Measurements from ENCODE around the gene RELA. TPM values are rescaled to one million over a fixed set of nuclear protein-coding genes. Genes with fewer than 3 reads are reported as not detected.

RELA gene
- total RNA-seq, 1 experiment from 2014 or later: 34.0 TPM

- peak; percentile 100 for DNase-seq (ENCODE audit: low read depth)
Observed at GRCh38 chr11:65615229-65615949, 47.3 kb downstream of the RELA start, which contains the start of gene PCNX3. PCNX3 (plus strand) TSS chr11:65615776; CDS start chr11:65616312, 536 bp downstream.

- no peak for DNase-seq (ENCODE audit: low read depth)
Observed at GRCh38 chr11:65613091-65613928, 49.4 kb downstream of the RELA start.

- DNase-seq (ENCODE audit: low read depth): no peak
Observed at GRCh38 chr11:65612691-65613090, 50.0 kb downstream of the RELA start.

- DNase-seq (ENCODE audit: low read depth): no peak
Observed at GRCh38 chr11:65611758-65612603, 50.7 kb downstream of the RELA start.

GRCh38 chr11:65611028-65611757, 51.5 kb downstream of the RELA start:
- no peak for DNase-seq (ENCODE audit: low read depth)

- no peak for DNase-seq (ENCODE audit: low read depth)
Observed at GRCh38 chr11:65610404-65610803, 52.3 kb downstream of the RELA start.

GRCh38 chr11:65609665-65610064, 53.1 kb downstream of the RELA start:
- no peak for DNase-seq (ENCODE audit: low read depth)

- no peak for DNase-seq (ENCODE audit: low read depth)
Observed at GRCh38 chr11:65609229-65609628, 53.5 kb downstream of the RELA start.

GRCh38 chr11:65607614-65608426, 54.9 kb downstream of the RELA start:
- DNase-seq (ENCODE audit: low read depth): no peak

- DNase-seq (ENCODE audit: low read depth): peak; percentile 37
Observed at GRCh38 chr11:65606876-65607613, 55.7 kb downstream of the RELA start.

GRCh38 chr11:65604258-65604657, 58.5 kb downstream of the RELA start:
- no peak for DNase-seq (ENCODE audit: low read depth)

Other genes with a start within 250 kb of the RELA start
- 29.4 and 37.8 TPM in 2 replicates for gene NEAT1, start 240.1 kb downstream of the RELA start, total RNA-seq (2014; rRNA removed)
- 1,575 and 2,461 TPM in 2 replicates for gene MALAT1, start 163.9 kb downstream of the RELA start, total RNA-seq (2014; rRNA removed)
- 104 and 113 TPM in 2 replicates for gene SCYL1, start 137.8 kb downstream of the RELA start, total RNA-seq (2014; rRNA removed)
- 17.1 and 27.3 TPM in 2 replicates for gene LTBP3, start 104.6 kb downstream of the RELA start, total RNA-seq (2014; rRNA removed)
- 50.4 and 57.8 TPM in 2 replicates for gene ZNRD2, start 92.4 kb downstream of the RELA start, total RNA-seq (2014; rRNA removed)
- gene FAM89B, start 90.4 kb downstream of the RELA start, total RNA-seq (2014; rRNA removed): 49.6 and 67.9 TPM in 2 replicates
- gene EHBP1L1, start 86.9 kb downstream of the RELA start, total RNA-seq (2014; rRNA removed): 44.0 and 49.1 TPM in 2 replicates
- gene KCNK7, start 67.1 kb downstream of the RELA start, total RNA-seq (2014; rRNA removed): 0.11 TPM in 1 of 2 replicates, not detected in the other
- gene MAP3K11, start 48.7 kb downstream of the RELA start, total RNA-seq (2014; rRNA removed): 33.6 and 35.3 TPM in 2 replicates
- gene PCNX3, start 47.1 kb downstream of the RELA start, total RNA-seq (2014; rRNA removed): 31.4 and 31.7 TPM in 2 replicates
- 26.1 and 32.3 TPM in 2 replicates for gene SIPA1, start 24.8 kb downstream of the RELA start, total RNA-seq (2014; rRNA removed)
- gene KAT5, start 49.3 kb upstream of the RELA start, total RNA-seq (2014; rRNA removed): 43.1 and 47.6 TPM in 2 replicates
- gene RNASEH2C, start 57.9 kb upstream of the RELA start, total RNA-seq (2014; rRNA removed): 76.4 and 87.5 TPM in 2 replicates
- 12.8 and 14.1 TPM in 2 replicates for gene AP5B1, start 118.1 kb upstream of the RELA start, total RNA-seq (2014; rRNA removed)
- gene OVOL1, start 124.1 kb upstream of the RELA start, total RNA-seq (2014; rRNA removed): not detected in 2 replicates
- 0.45 and 0.69 TPM in 2 replicates for gene SNX32, start 171.0 kb upstream of the RELA start, total RNA-seq (2014; rRNA removed)
- gene CFL1, start 195.3 kb upstream of the RELA start, total RNA-seq (2014; rRNA removed): 1,867 and 1,951 TPM in 2 replicates
- 49.4 and 51.7 TPM in 2 replicates for gene MUS81, start 197.5 kb upstream of the RELA start, total RNA-seq (2014; rRNA removed)
- gene EFEMP2, start 209.9 kb upstream of the RELA start, total RNA-seq (2014; rRNA removed): 217 and 228 TPM in 2 replicates
- gene CTSW, start 216.9 kb upstream of the RELA start, total RNA-seq (2014; rRNA removed): 0.40 TPM in 1 of 2 replicates, not detected in the other
- 165 and 171 TPM in 2 replicates for gene FIBP, start 225.6 kb upstream of the RELA start, total RNA-seq (2014; rRNA removed)
- gene CCDC85B, start 227.8 kb upstream of the RELA start, total RNA-seq (2014; rRNA removed): 91.2 and 95.5 TPM in 2 replicates
- gene FOSL1, start 237.5 kb upstream of the RELA start, total RNA-seq (2014; rRNA removed): 257 and 266 TPM in 2 replicates